MM.1S (cell line): Measurements from ENCODE around the gene CALY.
"Not testable (repeated sequence)": the region's sequence is repeated elsewhere in the genome, so short reads cannot be mapped to it uniquely, and the experiment has no call there.

Experiments
- DNase-seq: peaks from one replicate; pipeline ENCODE4 v3.0.0-alpha.2; 2015
- H2AFZ ChIP-seq: fragments of 300-600 bp; sonication (generic); 2 replicates; pipeline ENCODE4 v1.6.0; 2016; ENCODE audit warnings: antibody characterized with exemption, low read length
- H3F3A ChIP-seq: fragments of 300-600 bp; sonication (generic); 2 replicates; pipeline ENCODE4 v1.6.1; 2016; ENCODE audit warnings: mild to moderate bottlenecking, antibody characterized with exemption, low read length, moderate library complexity, mixed read lengths; ENCODE audit not compliant: insufficient read depth
- H3K27ac ChIP-seq: fragments of 300-600 bp; sonication (generic); 2 replicates; pipeline ENCODE4 v1.5.1; 2016; ENCODE audit warnings: mild to moderate bottlenecking, low read length
- H3K27me3 ChIP-seq: fragments of 300-600 bp; sonication (generic); replicated peaks from 2 replicates; pipeline ENCODE4 v1.6.0; 2016; ENCODE audit warnings: low read length; ENCODE audit not compliant: insufficient read depth
- H3K36me3 ChIP-seq: fragments of 300-600 bp; sonication (generic); replicated peaks from 2 replicates; pipeline ENCODE4 v1.6.1; 2016; ENCODE audit warnings: mild to moderate bottlenecking, low read length, mixed read lengths; ENCODE audit not compliant: insufficient read depth
- H3K4me1 ChIP-seq: fragments of 300-600 bp; sonication (generic); 2 replicates; pipeline ENCODE4 v1.6.1; 2016; ENCODE audit warnings: low read length, mixed read lengths
- H3K4me2 ChIP-seq: fragments of 300-600 bp; sonication (generic); 2 replicates; pipeline ENCODE4 v1.6.0; 2016; ENCODE audit warnings: low read depth, low read length
- H3K4me3 ChIP-seq: fragments of 300-600 bp; sonication (generic); 2 replicates; pipeline ENCODE4 v1.5.1; 2016; ENCODE audit warnings: low read length, mixed read lengths
- H3K79me2 ChIP-seq: fragments of 300-600 bp; sonication (generic); 2 replicates; pipeline ENCODE4 v1.6.1; 2016; ENCODE audit warnings: mixed run types, low read length, mixed read lengths
- H3K9ac ChIP-seq: fragments of 300-600 bp; sonication (generic); 2 replicates; pipeline ENCODE4 v1.6.1; 2016; ENCODE audit warnings: low read length, mixed read lengths
- H3K9me2 ChIP-seq: fragments of 300-600 bp; sonication (generic); replicated peaks from 2 replicates; pipeline ENCODE4 v1.6.1; 2016; ENCODE audit warnings: mild to moderate bottlenecking, low read length, mixed read lengths; ENCODE audit not compliant: insufficient read depth
- H3K9me3 ChIP-seq: fragments of 300-600 bp; sonication (generic); replicated peaks from 2 replicates; pipeline ENCODE4 v1.6.1; 2016; ENCODE audit warnings: mild to moderate bottlenecking, low read length, mixed read lengths; ENCODE audit not compliant: insufficient read depth
- H4K20me1 ChIP-seq: fragments of 300-600 bp; sonication (generic); 2 replicates; pipeline ENCODE4 v1.6.1; 2016; ENCODE audit warnings: mild to moderate bottlenecking, low read length, moderate library complexity, mixed read lengths; ENCODE audit not compliant: insufficient read depth
- EZH2 ChIP-seq: fragments of 300-600 bp; sonication (generic); optimal IDR thresholded peaks from 2 replicates; pipeline ENCODE3; 2017; ENCODE audit warnings: low read depth, mild to moderate bottlenecking, antibody characterized with exemption, low read length, mixed read lengths
- EZH2phosphoT487 ChIP-seq: fragments of 300-600 bp; sonication (generic); IDR thresholded peaks from 2 replicates; pipeline ENCODE4 v1.6.1; 2018; ENCODE audit warnings: antibody characterized with exemption, low read length
- TF ChIP-seq, protein P1 (sequence below): fragments of 300-600 bp; sonication (generic); IDR thresholded peaks from 2 replicates; pipeline ENCODE4 v1.5.1; 2016; ENCODE audit warnings: antibody characterized with exemption, low read length, mixed read lengths

Gene CALY

DNA sequence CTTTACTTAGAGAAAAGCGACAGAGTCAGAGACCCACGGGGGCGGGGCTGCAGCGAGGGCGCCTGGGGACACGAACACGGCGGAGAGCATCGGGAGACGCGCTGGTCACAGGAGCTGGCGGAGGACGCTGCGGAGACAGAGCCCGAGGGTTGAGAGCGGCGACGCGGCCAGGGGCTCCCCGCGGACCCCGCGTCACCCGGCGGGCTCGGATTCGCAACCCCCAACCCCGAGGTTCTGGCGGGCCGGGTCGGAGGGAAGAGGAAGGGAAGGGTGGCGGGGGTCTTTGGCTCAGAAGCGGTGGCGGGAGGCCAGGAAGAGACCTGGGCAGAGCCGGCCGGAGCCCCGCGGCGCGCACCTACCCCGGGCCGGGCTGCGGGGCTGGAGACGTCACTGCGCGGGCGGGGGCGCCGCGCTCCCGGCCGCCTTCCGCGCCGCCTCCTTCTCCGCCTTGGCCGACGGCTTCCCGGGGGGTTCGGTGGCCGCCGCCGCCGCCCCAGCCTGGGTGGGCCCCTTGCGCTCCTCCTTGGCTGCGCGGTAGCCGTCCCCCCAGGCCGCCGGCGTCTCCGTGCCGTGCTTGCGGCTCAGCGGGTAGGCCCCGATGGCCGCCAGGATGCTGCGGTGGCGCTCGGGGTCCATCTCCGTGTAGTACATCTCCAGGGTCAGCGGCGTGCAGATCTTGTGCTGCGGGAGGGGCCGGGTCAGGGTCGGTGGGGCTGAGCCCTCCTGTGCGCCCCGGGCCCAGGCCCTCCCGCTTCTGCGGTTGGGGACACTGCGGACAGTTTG is 11.1 kb downstream of the CALY start:
- Histone ChIP-seq H4K20me1 (no peaks in the 10 kb centered on the region), H3F3A (no peaks in the 10 kb centered on the region), H3K9ac (no peak overlapping the region), H3K4me1 (no peaks in the 10 kb centered on the region), H3K4me2 (peak overlapping the region; percentile 47; the same call in 1 of the 2 replicates), H3K4me3 (no peak overlapping the region), H3K27ac (no peak overlapping the region), H3K9me2 (no peaks in the 10 kb centered on the region), H3K27me3 (peaks cover 46% of the 10 kb centered on the region), H3K79me2 (no peaks in the 10 kb centered on the region), H3K36me3 (no peaks in the 10 kb centered on the region), H2AFZ (no peak overlapping the region), H3K9me3 (no peaks in the 10 kb centered on the region)
- DNase-seq = no peak
- TF ChIP-seq EZH2 = no peak
- TF ChIP-seq, protein P1, sequence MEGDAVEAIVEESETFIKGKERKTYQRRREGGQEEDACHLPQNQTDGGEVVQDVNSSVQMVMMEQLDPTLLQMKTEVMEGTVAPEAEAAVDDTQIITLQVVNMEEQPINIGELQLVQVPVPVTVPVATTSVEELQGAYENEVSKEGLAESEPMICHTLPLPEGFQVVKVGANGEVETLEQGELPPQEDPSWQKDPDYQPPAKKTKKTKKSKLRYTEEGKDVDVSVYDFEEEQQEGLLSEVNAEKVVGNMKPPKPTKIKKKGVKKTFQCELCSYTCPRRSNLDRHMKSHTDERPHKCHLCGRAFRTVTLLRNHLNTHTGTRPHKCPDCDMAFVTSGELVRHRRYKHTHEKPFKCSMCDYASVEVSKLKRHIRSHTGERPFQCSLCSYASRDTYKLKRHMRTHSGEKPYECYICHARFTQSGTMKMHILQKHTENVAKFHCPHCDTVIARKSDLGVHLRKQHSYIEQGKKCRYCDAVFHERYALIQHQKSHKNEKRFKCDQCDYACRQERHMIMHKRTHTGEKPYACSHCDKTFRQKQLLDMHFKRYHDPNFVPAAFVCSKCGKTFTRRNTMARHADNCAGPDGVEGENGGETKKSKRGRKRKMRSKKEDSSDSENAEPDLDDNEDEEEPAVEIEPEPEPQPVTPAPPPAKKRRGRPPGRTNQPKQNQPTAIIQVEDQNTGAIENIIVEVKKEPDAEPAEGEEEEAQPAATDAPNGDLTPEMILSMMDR = no peak
- no peak for TF ChIP-seq EZH2phosphoT487

DNA sequence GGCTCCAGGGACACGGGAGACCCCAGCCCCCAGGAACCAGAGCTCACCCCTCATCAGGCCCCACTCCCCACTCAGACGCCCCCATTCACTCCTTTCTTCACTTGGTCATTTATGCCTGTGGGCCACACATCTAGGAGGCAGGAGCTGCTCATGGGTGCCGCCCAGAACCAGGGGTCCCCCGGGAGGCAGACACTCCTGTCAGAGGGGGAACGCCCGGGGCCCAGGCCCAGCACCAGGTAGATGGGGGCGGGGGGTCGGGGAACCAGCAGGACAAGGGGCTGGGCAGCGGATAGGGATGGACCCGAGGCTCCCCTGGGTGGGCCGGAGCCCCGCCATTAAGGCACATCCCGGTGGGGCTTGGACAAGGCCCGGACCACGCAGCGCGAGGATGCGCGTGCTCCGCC is 11.8 kb downstream of the CALY start:
- no peaks in the 10 kb centered on the region for H3K79me2 ChIP-seq
- H4K20me1 ChIP-seq = no peaks in the 10 kb centered on the region
- peak overlapping the region; percentile 47; the same call in 1 of the 2 replicates for H3K4me2 ChIP-seq
- no peak overlapping the region for H3K9ac ChIP-seq
- H3K36me3 ChIP-seq = no peaks in the 10 kb centered on the region
- H3K9me2 ChIP-seq = no peaks in the 10 kb centered on the region
- H2AFZ ChIP-seq = 0 out of 2 replicates have a peak overlapping the region, but pooled peaks have one; percentile 35
- 0 out of 2 replicates have a peak overlapping the region, but pooled peaks have one; percentile 9 for H3K4me3 ChIP-seq
- TF ChIP-seq, protein P1 = no peak
- no peak for TF ChIP-seq EZH2phosphoT487
- TF ChIP-seq EZH2 = no peak
- no peaks in the 10 kb centered on the region for H3K4me1 ChIP-seq
- no peak for DNase-seq
- H3F3A ChIP-seq = no peaks in the 10 kb centered on the region
- H3K9me3 ChIP-seq = no peaks in the 10 kb centered on the region
- no peak overlapping the region for H3K27ac ChIP-seq
- H3K27me3 ChIP-seq = peaks cover 46% of the 10 kb centered on the region

DNA sequence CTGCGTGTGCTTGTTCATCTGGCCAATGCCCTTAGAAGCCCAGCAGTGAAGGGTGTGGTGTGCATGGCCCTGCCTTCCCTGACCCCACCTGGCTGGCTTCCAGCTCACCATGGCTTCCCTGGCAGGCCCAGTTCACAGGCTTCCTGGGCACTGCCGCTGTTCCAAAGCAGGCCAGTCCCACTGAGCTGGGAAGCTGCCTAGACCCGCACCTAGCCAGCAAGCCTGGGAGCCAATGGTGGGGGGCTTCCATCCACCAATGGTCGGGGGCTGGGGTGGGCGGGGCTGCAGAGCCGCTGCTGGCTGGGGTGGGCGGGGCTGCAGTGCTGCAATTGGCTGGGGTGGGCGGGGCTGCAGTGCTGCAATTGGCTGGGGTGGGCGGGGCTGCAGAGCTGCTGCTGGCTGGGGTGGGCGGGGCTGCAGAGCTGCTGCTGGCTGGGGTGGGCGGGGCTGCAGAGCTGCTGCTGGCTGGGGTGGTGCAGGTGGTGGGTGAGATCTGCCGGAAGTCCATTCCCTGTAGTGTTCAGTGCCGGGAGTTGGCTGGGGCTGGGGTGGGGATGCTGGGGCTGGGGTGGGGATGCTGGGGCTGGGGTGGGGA is 12.4 kb downstream of the CALY start:
- H3K4me3 ChIP-seq = no peak overlapping the region
- DNase-seq = peak; percentile 37
- no peaks in the 10 kb centered on the region for H3K36me3 ChIP-seq
- H3K9me3 ChIP-seq = no peaks in the 10 kb centered on the region
- H3K27me3 ChIP-seq = peaks cover 43% of the 10 kb centered on the region
- no peak overlapping the region for H3K9ac ChIP-seq
- H3F3A ChIP-seq = no peaks in the 10 kb centered on the region
- no peak overlapping the region; the same call in 1 of the 2 replicates for H3K4me2 ChIP-seq
- H4K20me1 ChIP-seq = no peaks in the 10 kb centered on the region
- no peak overlapping the region for H2AFZ ChIP-seq
- no peaks in the 10 kb centered on the region for H3K9me2 ChIP-seq
- H3K27ac ChIP-seq = no peak overlapping the region
- TF ChIP-seq, protein P1 = no peak
- TF ChIP-seq EZH2phosphoT487 (no peak), EZH2 (no peak)
- H3K4me1 ChIP-seq = no peaks in the 10 kb centered on the region
- no peaks in the 10 kb centered on the region for H3K79me2 ChIP-seq

DNA sequence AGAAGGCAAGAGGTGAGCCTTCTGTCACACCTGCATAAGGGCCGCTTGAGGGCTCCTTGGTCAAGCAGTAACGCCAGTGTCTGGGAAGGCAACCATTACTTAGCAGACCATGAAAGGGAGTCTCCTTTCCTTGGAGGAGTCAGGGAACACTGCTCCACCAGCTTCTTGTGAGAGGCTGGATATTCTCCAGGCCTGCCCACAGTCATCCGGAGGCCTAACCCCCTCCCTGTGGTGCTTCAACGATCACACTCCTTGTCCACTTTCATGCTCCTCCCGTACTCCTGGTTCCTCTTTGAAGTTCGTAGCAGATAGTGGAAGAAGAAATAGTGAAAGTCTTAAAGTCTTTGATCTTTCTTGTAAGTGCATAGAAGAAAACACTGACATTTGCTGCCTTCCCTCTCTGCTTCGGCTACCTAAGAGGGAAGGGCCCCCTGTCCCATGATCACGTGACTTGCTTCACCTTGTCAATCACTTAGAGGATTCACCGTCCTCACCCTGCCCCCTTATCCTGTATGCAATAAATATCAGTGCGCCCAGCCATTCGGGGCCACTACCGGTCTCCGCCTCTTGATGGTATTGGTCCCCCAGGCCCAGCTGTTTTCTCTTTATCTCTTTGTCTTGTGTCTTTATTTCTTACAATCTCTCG is 14.5 kb downstream of the CALY start:
- not testable (repeated sequence) for H3K4me3 ChIP-seq, H3K27ac ChIP-seq, H3K9me3 ChIP-seq, H3K4me2 ChIP-seq, H3K9ac ChIP-seq, H3K36me3 ChIP-seq, H3K9me2 ChIP-seq, H2AFZ ChIP-seq, H3K4me1 ChIP-seq, H4K20me1 ChIP-seq, DNase-seq, H3K79me2 ChIP-seq, H3F3A ChIP-seq
- peaks cover 22% of the 10 kb centered on the region for H3K27me3 ChIP-seq

DNA sequence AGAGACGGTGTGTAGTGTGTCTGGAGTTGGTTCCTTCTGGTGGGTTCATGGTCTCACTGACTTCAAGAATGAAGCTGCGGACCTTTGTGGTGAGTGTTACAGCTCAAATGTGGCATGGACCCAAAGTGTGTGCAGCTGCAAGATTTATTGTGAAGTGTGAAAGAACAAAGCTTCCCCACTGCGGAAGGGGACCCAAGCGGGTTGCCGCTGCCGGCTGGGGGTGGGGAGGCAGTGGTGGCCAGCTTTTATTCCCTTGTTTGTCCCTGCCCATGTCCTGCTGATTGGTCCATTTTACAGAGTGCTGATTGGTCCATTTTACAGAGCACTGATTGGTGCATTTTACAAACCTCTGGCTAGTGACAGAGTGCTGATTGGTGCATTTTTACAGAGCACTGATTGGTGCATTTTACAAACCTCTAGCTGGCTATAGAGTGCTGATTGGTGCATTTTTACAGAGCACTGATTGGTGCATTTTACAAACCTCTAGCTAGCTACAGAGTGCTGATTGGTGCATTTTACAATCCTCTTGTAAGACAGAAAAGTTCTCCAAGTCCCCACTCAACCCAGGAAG is 15.8 kb downstream of the CALY start:
- H3K27me3 ChIP-seq, H3K36me3 ChIP-seq, H3F3A ChIP-seq, H3K4me3 ChIP-seq, H3K79me2 ChIP-seq, H2AFZ ChIP-seq, H4K20me1 ChIP-seq, H3K4me2 ChIP-seq, H3K27ac ChIP-seq, DNase-seq, H3K4me1 ChIP-seq, H3K9ac ChIP-seq, H3K9me2 ChIP-seq, H3K9me3 ChIP-seq: not testable (repeated sequence)
